ENCODE measurements around the gene DGCR6L. TPM values are rescaled to one million over a fixed set of nuclear protein-coding genes. Genes with fewer than 3 reads are reported as not detected.

Gene DGCR6L
- 29.5 to 45.3 TPM (median 40.4 TPM) in 5 replicates for total RNA-seq (2022; extraction: Qiagen RNA extraction; ENCODE audit: low read depth)

DNA sequence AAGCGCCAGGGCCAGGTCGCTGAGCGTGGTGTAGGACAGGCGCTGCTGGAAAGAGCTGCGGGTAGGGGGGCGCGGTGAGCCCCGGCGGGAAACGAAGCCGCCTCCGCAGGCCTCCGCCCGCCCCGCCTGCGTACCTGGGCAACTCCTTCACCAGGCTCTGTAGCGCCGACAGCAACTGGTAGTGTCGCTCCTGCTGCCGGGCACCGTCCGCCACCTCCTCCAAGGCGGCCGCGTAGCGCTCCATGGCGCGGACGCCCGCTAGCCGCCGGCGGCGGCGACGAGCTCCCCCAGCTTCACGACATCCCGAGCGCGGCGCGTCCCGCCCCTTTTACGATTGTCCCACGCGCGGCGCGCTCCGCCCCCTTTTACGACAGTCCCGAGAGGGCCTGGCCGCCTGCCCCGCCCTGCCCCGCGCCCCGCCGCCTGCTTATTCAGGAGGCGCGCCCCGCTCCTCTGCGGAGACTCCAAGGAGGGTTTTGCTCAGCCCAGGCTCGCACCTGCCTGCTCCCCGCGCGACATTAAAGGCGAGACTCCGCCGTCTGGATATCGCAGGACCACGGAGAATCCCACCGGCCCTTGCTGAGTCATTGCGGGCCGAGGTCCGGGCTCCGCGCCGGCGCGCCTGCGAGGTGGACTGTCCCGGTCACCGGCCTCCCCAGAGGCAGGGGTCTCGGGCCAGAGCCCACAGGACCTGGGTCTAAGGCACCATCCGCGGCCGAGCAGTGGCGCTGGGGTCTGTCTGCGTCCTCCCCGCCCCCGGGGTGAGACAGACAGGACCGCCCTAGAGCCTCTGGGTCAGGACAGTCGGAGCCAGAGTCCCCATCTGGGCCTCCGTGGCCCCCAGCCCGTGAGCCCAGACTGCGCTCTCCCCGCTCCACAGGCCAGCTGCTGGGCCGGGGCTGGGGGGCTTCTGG is at the start of gene DGCR6L:
TSS of gene DGCR6L (minus strand) at position 316 of the 914 bp plus-strand sequence. CDS start at position 244, 72 bp downstream.

GRCh38 chr22:20268279-20269012 is 51.4 kb downstream of the DGCR6L start, which contains the start of gene RTN4R:
Gene RTN4R, minus strand, starts transcription at chr22:20268318. Its CDS starts 226 bp downstream, at chr22:20268092.

Other genes with a start within 250 kb of the DGCR6L start
- gene DGCR8, start 239.8 kb downstream of the DGCR6L start, total RNA-seq (2022; extraction: Qiagen RNA extraction; ENCODE audit: low read depth) = 21.2 to 21.7 TPM (median 21.4 TPM) in 5 replicates
- 242 to 297 TPM (median 287 TPM) in 5 replicates for gene RANBP1, start 204.0 kb downstream of the DGCR6L start, total RNA-seq (2022; extraction: Qiagen RNA extraction; ENCODE audit: low read depth)
- gene TRMT2A, start 202.8 kb downstream of the DGCR6L start, total RNA-seq (2022; extraction: Qiagen RNA extraction; ENCODE audit: low read depth) = 17.0 to 31.9 TPM (median 26.6 TPM) in 5 replicates
- gene ZDHHC8, start 188.3 kb downstream of the DGCR6L start, total RNA-seq (2022; extraction: Qiagen RNA extraction; ENCODE audit: low read depth) = 22.4 to 33.7 TPM (median 29.6 TPM) in 5 replicates
- not detected in 5 replicates for gene CCDC188, start 169.0 kb downstream of the DGCR6L start, total RNA-seq (2022; extraction: Qiagen RNA extraction; ENCODE audit: low read depth)
- gene RTN4R, start 51.7 kb downstream of the DGCR6L start, total RNA-seq (2022; extraction: Qiagen RNA extraction; ENCODE audit: low read depth) = 5.5 to 10.0 TPM (median 8.8 TPM) in 5 replicates
- 6.1 to 7.6 TPM (median 6.7 TPM) in 5 replicates for gene ZNF74, start 74.1 kb upstream of the DGCR6L start, total RNA-seq (2022; extraction: Qiagen RNA extraction; ENCODE audit: low read depth)
- gene SCARF2, start 117.8 kb upstream of the DGCR6L start, total RNA-seq (2022; extraction: Qiagen RNA extraction; ENCODE audit: low read depth) = 0.54 to 1.1 TPM (median 0.92 TPM) in 5 replicates
- gene KLHL22, start 175.7 kb upstream of the DGCR6L start, total RNA-seq (2022; extraction: Qiagen RNA extraction; ENCODE audit: low read depth) = 8.2 to 11.1 TPM (median 9.9 TPM) in 5 replicates
- 46.3 to 55.8 TPM (median 47.9 TPM) in 5 replicates for gene MED15, start 187.6 kb upstream of the DGCR6L start, total RNA-seq (2022; extraction: Qiagen RNA extraction; ENCODE audit: low read depth)